ENCODE results near the gene NAA11. TPM values are rescaled to one million over a fixed set of nuclear protein-coding genes. Genes with fewer than 3 reads are reported as not detected.

The NAA11 gene
- total RNA-seq, 1 experiment from 2014 or later: not detected

DNA sequence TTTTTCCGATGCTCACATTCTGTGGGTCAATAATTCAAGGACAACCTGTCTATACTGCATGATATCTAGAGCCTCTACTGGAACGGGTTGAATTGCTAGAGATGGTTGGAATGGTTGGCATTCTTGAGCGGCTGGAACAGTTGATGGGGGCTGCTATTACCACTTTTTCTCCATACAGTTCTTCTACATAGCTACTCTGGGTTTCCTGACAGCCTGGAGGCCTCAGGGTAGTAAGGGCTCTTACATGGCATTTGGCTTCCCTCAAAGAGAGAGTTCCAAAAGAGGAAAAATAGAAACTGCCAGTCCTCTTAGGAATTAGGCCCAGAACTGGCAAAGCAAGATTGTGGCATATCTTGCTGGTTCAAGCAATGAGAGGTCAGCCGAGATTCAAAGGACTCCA is 53.1 kb downstream of the NAA11 start:
- Mint-ChIP-seq H3K36me3 (ENCODE audit: insufficient read depth in 1 of 3, low read depth in 3 of 3) (no peaks in the 10 kb centered on the region; a peak in 1 of 7 replicates), H3K27me3 (ENCODE audit: low read depth) (no peaks in the 10 kb centered on the region), H3K4me3 (no peak overlapping the region), H3K27ac (no peak overlapping the region; a peak in 1 of 7 replicates), H3K9me3 (no peaks in the 10 kb centered on the region; a peak in 1 of 5 replicates), H3K4me1 (peaks cover 3 to 7% of the 10 kb centered on the region in 2 experiments)
- no peaks in the 10 kb centered on the region for H3K23me2 ChIP-seq (ENCODE audit: insufficient read length, low read depth, low read length, poor library complexity, severe bottlenecking)
- no peak overlapping the region for H3K27ac ChIP-seq (ENCODE audit: insufficient read length, low read depth, low read length)
- H4K20me1 ChIP-seq (ENCODE audit: control insufficient read depth, insufficient read depth, insufficient read length): no peaks in the 10 kb centered on the region
- no peaks in the 10 kb centered on the region for H3K4me1 ChIP-seq (ENCODE audit: insufficient read depth, low read length)
- no peak overlapping the region for H2BK120ac ChIP-seq (ENCODE audit: low read depth, low read length, poor library complexity, severe bottlenecking)
- no peak overlapping the region for H3K18ac ChIP-seq (ENCODE audit: insufficient read length, low read depth, low read length)
- no peak overlapping the region for H4K5ac ChIP-seq (ENCODE audit: insufficient read length, low read depth, low read length)
- no peak overlapping the region for H3K56ac ChIP-seq (ENCODE audit: insufficient read length, low read depth, low read length)
- H3K27me3 ChIP-seq (ENCODE audit: insufficient read depth, low read length): no peaks in the 10 kb centered on the region
- H3K4me2 ChIP-seq (ENCODE audit: insufficient read depth, insufficient read length, low read length): no peak overlapping the region
- WGBS (ENCODE audit: extremely low coverage, insufficient read length, low lambda C conversion rate): no CpG with 5 or more reads among the region's 4 CpGs
- H2BK15ac ChIP-seq (ENCODE audit: low read depth, low read length): no peak overlapping the region
- H2AFZ ChIP-seq (ENCODE audit: low read length): no peak overlapping the region
- no peak overlapping the region for H3K9ac ChIP-seq (ENCODE audit: extremely low read depth, insufficient read length, low read length)
- no peak overlapping the region for H4K91ac ChIP-seq (ENCODE audit: insufficient read length, low read depth, low read length)
- H2BK12ac ChIP-seq (ENCODE audit: insufficient read length, low read depth, low read length): no peak overlapping the region
- H3K79me2 ChIP-seq (ENCODE audit: insufficient read depth, low read length): no peaks in the 10 kb centered on the region
- H3K9me3 ChIP-seq (ENCODE audit: control insufficient read depth, low read depth, low read length): no peaks in the 10 kb centered on the region
- no peak overlapping the region for H4K8ac ChIP-seq (replicated peaks; ENCODE audit: insufficient read length, low read depth, low read length)
- no peak overlapping the region for H2BK5ac ChIP-seq (ENCODE audit: insufficient read length, low read length)
- H2AK5ac ChIP-seq (ENCODE audit: insufficient read length, low read length): no peak overlapping the region
- no peak for DNase-seq
- H2BK20ac ChIP-seq (ENCODE audit: low read depth, low read length, poor library complexity, severe bottlenecking): no peak overlapping the region
- no peaks in the 10 kb centered on the region for H3K79me1 ChIP-seq (ENCODE audit: insufficient read depth, low read depth, low read length, poor library complexity, severe bottlenecking)
- H3K4ac ChIP-seq (ENCODE audit: low read depth, low read length): no peak overlapping the region
- TF ChIP-seq CTCF (conservative IDR thresholded peaks at IDR 0.05): no peak
- no peak overlapping the region for H3K14ac ChIP-seq (ENCODE audit: insufficient read depth, low read length)
- no peak overlapping the region for H3K23ac ChIP-seq (ENCODE audit: insufficient read length, low read depth, low read length)
- H3T11ph ChIP-seq (ENCODE audit: low read length): no peak overlapping the region

Data from H9 (cell line).